Stimulated activated CD8-positive, alpha-beta memory T cell treated with anti-CD3 and anti-CD28 coated beads, Interleukin-12 subunit alpha, Interleukin-12 subunit beta, amount 100 ng/mL, for 4 hours (primary cell): Measurements from ENCODE around the gene SLC9C1.
"Not testable (repeated sequence)": the region's sequence is repeated elsewhere in the genome, so short reads cannot be mapped to it uniquely, and the experiment has no call there.

Experiments
- DNase-seq: peaks from one replicate; pipeline ENCODE4 v3.0.0-alpha.2; 2020; ENCODE audit warnings: low read depth

Gene SLC9C1

GRCh38 chr3:112187300-112187699, 106.7 kb downstream of the SLC9C1 start:
- DNase-seq: no peak

GRCh38 chr3:112185423-112186035, 108.5 kb downstream of the SLC9C1 start:
- DNase-seq: not testable (repeated sequence)

GRCh38 chr3:112175646-112176045, 118.4 kb downstream of the SLC9C1 start:
- DNase-seq: no peak

DNA sequence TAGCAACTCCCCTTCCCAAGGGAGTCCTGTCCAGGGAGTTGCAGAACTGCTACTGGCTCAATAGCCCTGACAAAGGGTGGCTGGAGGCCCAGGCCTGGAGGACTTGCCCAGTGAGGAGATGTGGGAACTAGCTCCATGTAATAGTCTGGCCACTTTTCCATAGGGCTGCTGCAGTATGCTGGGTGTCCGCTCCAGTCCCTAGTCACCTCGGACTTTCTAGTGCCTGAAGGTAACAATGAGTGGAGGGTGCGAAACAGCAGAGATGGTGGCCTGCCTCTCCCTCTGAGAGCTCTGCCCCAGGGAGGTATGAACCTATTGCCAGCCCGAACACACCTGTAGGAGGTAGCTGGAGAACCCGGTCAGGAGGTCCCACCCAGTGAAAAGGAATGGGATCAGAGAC, 119.0 kb downstream of the SLC9C1 start:
- DNase-seq: no peak

DNA sequence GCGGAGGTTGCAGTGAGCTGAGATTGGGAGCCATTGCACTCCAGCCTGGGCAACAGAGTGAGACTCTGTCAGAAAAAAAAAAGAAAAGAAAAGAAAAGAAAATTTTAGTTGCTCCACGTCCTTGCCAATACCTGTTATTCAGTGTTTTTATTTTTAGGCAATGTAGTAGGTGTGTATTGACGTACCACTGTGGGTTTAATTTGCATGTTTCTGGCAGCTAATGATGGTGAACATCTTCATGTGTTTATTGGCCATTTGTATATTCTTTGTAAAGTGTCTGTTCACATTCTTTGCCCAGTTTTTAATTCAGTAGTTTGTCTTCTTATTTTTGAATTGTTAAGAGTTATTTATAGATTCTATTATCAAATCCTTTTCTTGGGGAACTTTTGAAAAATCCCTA, 122.9 kb downstream of the SLC9C1 start:
- DNase-seq: no peak

DNA sequence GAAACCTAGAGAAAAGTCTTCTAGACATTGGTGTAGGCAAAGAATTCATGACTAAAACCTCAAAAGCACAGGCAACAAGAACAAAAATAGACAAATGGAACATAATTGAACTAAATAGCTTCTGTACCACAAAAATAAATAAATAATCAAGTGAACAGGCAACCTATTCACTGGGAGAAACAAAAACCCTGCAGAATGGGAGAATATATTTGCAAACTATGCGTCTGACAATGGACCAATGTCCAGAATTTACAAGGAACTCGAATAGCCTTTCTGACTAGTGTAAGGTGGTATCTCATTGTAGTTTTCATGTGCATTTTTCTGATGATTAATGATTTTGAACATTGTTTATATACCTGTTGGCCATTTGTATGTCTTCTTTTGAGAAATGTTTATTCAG, 124.0 kb downstream of the SLC9C1 start:
- no peak for DNase-seq

DNA sequence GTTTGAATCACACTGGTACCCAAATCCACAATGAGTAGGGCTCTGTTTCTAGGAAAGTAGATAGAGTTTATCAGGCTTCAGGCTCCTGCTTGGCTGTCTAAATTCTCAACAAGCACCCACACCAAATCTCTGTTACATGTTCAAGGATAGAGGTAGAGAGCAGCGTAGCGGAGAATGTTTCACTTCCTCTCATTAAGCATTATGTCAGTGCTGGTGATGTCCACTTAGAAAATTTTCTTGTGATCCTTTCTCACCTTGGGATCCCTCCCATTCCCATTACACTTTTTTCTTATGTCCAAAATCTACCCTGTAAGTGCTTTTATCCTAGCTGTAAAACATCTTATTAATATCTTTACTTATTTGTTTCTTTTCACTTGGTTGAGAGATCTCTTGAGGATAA, 126.3 kb downstream of the SLC9C1 start:
- DNase-seq: no peak

- no peak for DNase-seq
Measured at GRCh38 chr3:112149136-112149535, 144.9 kb downstream of the SLC9C1 start.

DNA sequence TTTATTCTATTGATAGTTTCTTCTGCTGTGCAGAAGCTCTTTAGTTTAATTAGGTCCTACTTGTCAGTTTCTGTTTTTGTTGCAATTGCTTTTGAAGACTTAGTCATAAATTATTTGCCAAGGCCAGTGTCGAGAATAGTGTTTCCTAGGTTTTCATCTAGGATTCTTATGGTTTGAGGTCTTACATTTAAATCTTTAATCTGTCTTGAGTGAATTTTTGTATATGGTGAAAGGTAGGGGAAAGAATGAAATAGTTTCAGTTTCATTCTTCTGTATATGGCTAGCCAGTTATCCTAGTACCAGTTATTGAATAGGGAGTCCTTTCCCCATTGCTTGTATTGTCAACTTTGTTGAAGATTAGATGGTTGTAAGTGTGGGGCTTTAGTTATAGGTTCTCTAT, 150.3 kb downstream of the SLC9C1 start:
- no peak for DNase-seq

GRCh38 chr3:112143251-112143650, 150.8 kb downstream of the SLC9C1 start:
- DNase-seq: no peak

- no peak for DNase-seq
Measured at GRCh38 chr3:112141293-112141692, 152.7 kb downstream of the SLC9C1 start.

DNA sequence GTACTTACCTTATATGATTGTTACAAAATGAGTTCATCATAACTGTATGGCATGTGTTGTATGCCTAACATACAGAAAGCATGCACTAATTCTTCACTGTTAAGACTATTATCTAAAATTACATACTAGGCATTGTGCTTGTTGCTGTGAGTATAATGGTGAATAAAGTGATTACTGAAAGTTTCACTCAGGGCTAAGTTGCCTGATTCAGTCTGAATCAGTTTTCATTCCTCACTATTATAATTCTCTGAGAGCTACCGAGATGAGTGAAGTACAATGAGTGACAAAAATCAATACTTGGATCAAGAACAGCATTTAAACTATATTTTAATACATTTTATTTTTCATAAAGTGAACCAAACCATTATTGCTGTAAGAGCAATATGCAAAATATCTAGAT, 153.4 kb downstream of the SLC9C1 start:
- DNase-seq: no peak

DNA sequence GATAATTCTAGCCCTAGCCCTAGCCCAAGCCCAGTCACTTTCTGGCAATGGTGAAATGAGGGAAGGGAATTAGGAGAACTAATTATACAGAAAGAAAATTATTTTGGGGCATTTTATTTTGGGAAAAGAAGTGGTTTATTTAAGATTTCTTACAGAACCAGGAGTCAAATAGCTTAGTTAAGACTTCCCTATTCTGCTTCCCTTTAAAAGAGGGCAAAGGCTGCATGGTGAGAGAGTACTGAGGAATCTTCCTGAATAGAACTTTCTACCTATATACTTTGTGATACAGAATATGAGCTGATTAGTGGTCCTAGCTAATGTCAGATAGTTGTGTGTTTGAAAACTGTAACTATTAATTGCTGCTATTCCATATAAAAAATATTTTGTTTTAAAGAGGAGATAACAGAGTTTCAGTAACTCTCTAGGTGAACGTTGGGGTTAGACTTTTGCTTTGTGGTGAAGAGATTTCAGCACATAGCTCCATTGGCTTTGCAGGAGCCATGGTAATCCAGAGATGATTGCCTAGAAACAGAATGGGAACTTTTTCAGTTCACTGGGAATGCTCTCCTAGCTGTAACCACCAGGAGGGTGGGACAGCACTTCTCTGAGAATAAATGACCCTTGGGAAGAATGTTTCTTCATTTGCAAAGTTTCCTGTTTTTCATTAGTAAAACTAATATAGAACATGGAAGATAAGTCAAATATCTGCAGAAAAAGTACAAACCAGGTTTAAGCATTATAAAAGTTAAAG, 155.6 kb downstream of the SLC9C1 start:
- no peak for DNase-seq

- DNase-seq: no peak
Measured at GRCh38 chr3:112137781-112138180, 156.2 kb downstream of the SLC9C1 start.

- DNase-seq: no peak
Measured at GRCh38 chr3:112136959-112137693, 156.9 kb downstream of the SLC9C1 start.

- no peak for DNase-seq
Measured at GRCh38 chr3:112136046-112136445, 158.0 kb downstream of the SLC9C1 start.

DNA sequence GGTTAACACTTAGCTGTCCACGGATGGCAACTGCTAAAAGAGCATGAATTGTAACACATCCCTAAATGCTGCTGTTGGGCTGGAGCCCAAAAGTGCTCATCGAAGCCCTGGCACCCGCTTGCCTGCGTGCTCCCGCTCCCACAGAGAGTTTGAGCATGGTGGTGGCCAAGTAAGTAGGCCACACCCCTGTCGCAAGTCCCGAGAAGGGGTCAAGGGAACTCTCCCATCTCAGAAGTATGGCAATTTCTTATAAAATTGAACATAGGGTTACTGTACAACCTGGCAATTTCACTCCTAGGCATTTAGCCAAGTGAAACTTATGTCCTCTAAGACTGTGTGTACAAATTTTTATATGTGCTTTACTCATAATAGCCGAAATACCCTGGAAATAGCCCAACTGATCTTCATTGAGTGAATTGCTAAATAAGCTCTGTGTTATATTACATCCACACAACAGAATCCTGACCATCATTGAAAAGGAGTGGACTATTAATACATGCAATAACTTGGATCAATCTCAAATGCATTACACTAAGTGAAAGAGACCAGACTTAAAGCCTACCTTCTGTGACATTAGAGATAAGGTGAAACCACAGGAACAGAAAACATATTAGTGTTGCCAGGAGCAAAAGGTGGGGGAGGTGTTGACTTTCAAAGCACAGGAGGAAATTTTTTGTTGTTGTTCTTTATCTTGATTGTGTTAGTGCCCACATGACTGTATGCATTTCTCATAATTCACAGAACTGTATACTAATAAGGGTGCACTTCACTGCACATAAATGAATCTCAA, 159.5 kb downstream of the SLC9C1 start:
- no peak for DNase-seq

GRCh38 chr3:112133626-112134334, 160.2 kb downstream of the SLC9C1 start:
- DNase-seq: no peak

DNA sequence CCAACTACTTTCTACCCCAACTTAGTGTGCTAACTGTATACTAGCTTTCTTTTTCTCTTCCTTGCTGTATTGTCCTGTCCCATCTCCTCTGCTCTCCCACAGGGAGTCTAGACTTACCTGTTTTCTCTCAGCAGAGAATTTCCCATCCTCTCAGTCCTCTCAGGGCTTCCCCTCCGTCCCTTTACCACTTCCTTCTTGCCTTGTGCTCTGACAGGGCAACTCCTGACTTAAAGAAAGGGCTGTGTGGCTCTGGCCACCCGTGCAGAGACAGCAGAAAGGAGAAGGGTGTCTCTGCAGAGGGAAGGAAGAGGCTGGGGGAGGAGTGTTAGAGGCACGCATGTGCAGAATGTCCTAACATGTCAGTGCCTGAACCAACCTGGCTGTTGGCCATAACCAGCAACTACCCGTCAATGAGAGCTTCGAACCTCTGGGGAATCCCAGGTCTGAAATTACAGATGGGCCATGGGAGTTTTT, 161.0 kb downstream of the SLC9C1 start, which contains the start of gene GCSAM:
GCSAM (minus strand) TSS at position 274 of the 474 bp plus-strand sequence; CDS start at position 146, 128 bp downstream.
- DNase-seq: peak; percentile 16

GRCh38 chr3:112132554-112132953, 161.5 kb downstream of the SLC9C1 start:
- DNase-seq: no peak

GRCh38 chr3:112132088-112132487, 161.9 kb downstream of the SLC9C1 start:
- no peak for DNase-seq
